Raji (cell line): ENCODE data around the gene TXNDC11.

Source experiments
- POLR2A ChIP-seq: IDR thresholded peaks from 2 replicates; pipeline ENCODE4 v1.6.1; 2011; ENCODE audit warnings: low read depth, low read length, control low read depth; ENCODE audit not compliant: insufficient read depth

TXNDC11 gene

GRCh38 chr16:11649276-11649675 is 93.4 kb downstream of the TXNDC11 start:
- no peak for TF ChIP-seq POLR2A

GRCh38 chr16:11642765-11643116 is 99.9 kb downstream of the TXNDC11 start:
- no peak for TF ChIP-seq POLR2A

DNA sequence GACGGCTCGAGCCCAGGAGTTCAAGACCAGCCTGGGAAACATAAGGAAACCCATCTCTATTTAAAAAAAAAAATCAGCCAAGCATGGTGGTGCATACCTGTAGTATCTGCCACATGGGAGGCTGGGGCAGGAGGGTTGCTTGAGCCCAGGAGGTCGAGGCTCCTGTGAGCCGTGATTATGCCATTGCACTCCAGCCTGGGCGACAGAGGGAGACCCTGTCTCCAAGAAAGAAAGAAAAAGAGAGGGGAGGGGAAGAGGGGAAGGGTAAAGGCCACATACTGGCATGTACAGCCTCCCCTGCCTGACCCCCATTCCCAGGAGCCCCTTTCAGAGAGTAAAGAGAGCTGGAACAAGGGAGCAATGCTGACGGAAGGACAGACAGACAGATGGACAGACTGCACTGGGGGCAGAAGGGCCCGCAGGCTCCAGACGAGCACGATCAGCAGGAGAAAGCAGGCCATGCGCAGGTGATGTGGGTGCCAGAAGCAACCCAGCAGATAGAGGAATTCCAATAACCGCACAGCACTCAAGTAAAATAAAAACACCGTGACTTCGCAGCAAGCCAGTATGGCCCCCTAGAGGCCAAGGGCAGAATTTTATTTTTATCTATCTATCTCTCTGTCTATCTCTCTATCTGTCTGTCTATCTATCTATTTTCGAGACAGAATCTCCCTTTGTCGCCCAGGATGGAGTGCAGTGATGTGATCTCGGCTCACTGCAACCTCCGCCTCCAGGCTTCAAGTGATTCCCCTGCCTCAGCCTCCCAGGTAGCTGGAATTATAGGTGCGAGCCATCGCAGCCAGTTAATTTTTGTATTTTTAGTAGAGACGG is 101.5 kb downstream of the TXNDC11 start:
- TF ChIP-seq POLR2A, result no peak

DNA sequence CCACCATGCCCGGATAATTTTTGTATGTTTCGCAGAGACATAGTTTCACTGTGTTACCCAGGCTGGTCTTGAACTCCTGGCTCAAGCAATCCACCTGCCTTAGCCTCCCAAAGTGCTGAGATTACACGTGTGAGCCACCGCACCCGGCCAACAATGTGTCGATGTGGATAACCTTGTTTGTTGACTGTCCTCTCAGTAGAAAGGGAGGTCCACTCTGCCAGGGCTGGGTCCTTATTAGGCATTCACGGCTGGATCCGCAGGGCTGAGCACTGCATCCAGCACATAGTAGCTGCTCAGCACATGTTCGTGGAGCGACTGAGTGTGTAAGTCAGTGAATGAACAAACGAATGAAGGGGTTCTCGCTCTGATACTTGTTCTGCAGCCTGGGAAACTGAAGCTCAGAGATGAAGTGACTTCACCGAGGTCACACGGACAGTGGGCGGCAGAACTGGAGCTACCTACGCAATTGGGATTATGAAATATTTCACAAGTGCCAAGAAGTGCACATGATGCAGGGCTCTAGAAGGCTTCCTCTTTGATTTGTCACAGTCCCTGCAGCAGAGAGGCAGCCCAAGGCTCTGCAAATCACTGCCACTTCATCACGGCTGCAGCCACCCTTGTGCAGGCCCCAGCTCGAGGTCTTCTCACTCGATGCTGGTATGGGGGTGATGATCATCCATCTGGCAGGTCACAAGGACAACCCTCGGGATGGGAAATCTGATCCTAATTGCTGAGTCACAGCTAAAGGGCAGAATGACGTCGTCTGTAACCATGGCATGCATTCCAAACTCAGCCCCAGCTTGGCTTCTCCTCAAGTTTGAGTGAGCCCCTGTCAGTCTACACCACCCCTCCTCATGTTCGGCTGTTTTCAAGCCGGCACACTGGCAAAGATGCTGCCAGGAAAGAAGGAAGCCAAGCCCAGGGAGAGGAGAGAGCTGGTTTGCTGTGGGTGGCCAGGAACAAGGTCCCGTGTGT is 102.4 kb downstream of the TXNDC11 start:
- TF ChIP-seq POLR2A, result no peak

DNA sequence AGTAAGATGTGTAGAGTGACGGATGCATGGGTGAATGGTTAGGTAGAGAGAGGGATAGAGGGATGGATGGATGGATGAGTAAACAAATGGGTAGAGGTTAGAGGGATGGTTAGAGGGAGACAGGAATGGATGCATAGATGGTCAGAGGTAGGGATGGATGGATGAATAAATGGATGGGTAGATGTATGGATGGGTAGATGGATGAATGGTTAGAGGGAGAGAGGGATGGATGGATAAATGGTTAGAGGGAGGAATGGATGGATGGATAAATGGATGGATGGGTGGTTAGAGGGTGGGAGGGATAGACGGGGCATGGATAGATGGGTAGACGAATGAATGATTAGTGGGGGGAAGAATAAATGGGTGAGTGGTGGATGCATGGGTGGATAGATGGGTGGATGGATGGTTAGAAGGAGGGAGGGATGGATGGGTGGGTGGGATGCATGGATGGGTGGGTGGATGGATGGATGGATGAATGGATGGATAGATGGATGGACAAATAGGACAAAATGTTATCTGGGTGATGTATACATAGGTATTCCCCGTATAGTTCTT is 103.6 kb downstream of the TXNDC11 start:
- TF ChIP-seq POLR2A, result no peak

- no peak for TF ChIP-seq POLR2A
These were observed 104.5 kb downstream of the TXNDC11 start for GRCh38 chr16:11638140-11638539.

DNA sequence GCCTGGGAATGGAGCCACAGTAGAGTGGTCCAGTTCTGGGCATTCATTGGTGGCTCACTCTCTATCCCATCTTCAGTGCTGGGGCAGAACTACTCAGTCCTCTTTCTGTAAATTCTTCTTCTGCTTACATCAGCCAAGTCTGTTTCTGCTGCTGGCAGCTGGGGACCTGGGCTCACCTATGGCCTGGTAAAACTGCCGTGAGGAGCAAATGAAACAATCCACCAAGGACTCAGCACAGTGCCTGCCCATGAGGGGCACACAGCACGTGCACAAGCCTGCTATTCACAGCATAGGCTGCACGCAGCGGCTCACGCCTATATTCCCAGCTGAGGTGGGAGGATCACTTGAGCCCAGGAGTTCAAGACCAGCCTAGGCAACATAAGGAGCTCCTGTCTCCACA is 105.3 kb downstream of the TXNDC11 start:
- no peak for TF ChIP-seq POLR2A

- TF ChIP-seq POLR2A, result no peak
These were observed 106.4 kb downstream of the TXNDC11 start for GRCh38 chr16:11636172-11636721.

DNA sequence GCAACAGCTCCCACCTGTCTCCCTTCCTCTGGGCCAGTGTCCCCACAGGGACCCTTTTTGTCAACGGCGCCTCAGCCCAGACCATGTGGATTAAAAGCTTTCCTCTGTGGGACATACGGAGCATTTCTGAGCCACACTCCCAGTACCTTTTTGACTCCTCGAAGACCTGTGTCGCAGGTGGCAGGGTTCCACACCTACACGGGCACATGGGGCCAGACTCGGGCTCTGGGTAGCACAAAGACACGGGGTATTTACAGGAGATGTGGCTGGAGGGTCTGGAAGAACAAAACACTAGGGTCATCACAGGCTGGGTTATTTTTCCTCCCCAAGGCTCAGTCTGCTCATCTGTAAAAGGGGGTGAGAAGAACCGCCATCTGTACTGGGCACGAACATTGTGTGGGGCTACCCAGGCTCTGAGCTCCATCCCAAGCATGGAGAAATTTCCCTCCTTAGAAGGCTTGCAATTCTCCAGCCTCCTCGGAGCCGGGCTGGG is 106.9 kb downstream of the TXNDC11 start:
- no peak for TF ChIP-seq POLR2A

DNA sequence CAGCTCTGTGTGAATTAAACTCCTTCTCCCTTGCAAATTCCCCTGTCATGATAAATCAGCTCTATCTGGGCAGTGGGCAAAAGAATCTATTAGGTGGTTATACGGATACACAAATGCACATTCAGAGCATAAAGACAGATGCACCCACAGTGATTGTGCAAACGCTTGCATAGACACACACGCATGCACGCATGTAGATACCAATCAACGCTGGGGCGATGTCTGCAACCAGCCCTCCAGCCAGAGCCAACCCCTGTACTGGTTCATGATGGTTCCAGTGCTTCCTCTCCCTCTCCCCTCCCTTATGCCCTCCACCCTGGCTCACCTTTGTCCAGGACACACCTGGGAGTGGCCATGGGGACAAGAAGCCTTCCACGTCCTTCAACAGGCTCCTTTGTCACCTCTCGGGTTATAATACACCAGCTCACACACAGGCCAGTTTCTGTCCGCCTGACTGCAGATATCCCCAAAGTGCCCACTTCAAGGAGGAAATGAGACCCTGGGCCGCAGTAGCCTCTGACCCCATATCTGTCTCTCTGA is 107.5 kb downstream of the TXNDC11 start:
- TF ChIP-seq POLR2A, result no peak

- TF ChIP-seq POLR2A, result no peak
These were observed 108.3 kb downstream of the TXNDC11 start for GRCh38 chr16:11634312-11634711.

DNA sequence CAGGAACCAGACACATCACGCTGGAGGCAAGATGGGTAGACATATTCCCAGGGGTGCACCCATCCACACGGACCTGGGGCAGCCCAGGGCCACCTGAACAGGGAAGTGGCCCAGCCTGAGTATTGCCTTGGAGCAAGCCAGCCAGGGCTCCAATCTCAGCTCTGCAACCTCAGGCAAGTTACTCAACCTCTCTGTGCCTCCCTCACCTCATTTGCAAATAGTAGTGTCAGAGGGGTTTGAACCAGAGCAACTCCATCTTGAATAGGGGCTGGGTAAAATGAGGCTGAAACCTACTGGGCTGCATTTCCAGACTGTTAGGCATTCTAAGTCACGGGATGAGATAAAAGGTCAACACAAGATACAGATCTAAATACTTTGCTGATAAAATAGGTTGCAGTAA is 109.5 kb downstream of the TXNDC11 start:
- no peak for TF ChIP-seq POLR2A

- no peak for TF ChIP-seq POLR2A
These were observed 110.2 kb downstream of the TXNDC11 start for GRCh38 chr16:11632455-11632939.

GRCh38 chr16:11631214-11631613 is 111.4 kb downstream of the TXNDC11 start:
- TF ChIP-seq POLR2A, result no peak

DNA sequence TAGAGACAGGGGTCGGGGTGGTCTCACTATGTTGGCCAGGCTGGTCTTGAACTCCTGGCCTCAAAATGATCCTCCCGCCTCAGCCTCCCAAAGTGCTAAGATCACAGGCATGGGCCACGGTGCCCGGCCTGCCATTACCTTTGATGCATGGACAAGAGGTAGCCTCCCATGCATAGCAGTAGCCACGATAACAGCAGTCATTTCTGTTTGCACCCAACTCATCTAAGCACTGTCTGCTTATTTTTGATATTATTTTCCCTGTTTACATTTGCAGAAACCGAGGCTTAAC is 111.9 kb downstream of the TXNDC11 start:
- no peak for TF ChIP-seq POLR2A
